Peyer's patch (tissue), 4 donors: ENCODE data around the gene SDC4. TPM values are rescaled to one million over a fixed set of nuclear protein-coding genes. Genes with fewer than 3 reads are reported as not detected.

Source experiments
- DNase-seq, 3 donors: peaks; one replicate each; pipeline ENCODE4 v3.0.0-alpha.2; 2017 to 2019
- H3K27ac ChIP-seq, 4 donors: fragments of 200-600 bp; sonication (generic); one replicate each; pipeline ENCODE4 v1.5.1; 2016 to 2019
- H3K27me3 ChIP-seq, 2 donors: fragments of 200-600 bp; sonication (generic); one replicate each; pipeline ENCODE4 v1.5.1; 2019
- H3K36me3 ChIP-seq, 3 donors: fragments of 200-600 bp; sonication (generic); one replicate each; pipeline ENCODE4 v1.5.1; 2016 to 2019
- H3K4me1 ChIP-seq, 4 donors: fragments of 200-600 bp; sonication (generic); one replicate each; pipeline ENCODE4 v1.5.1; 2016 to 2019
- H3K4me3 ChIP-seq, 4 donors: fragments of 200-600 bp; sonication (generic); 1 replicate in 3 of 4; 2 replicates in 1 of 4; pipeline ENCODE4 v1.5.1; 2016 to 2019; ENCODE audit warnings: mild to moderate bottlenecking in 1 of 4
- H3K9me3 ChIP-seq, 4 donors: fragments of 200-600 bp; sonication (generic); one replicate each; pipeline ENCODE4 v1.5.1; 2016 to 2019; ENCODE audit warnings: mild to moderate bottlenecking in 1 of 4
- POLR2A ChIP-seq, 2 donors: fragments of 450-650 bp; IDR thresholded peaks; one replicate each; pipeline ENCODE4 v1.5.1; 2017; ENCODE audit warnings: antibody characterized with exemption in 2 of 2, mild to moderate bottlenecking in 2 of 2, moderate library complexity in 2 of 2
- total RNA-seq, 4 donors: library from RNA; depleted of rRNA; stranded (reverse); fragments of >200 nt; gene quantifications; one replicate each; pipeline ENCODE4 v1.1.0, GENCODE V29; 2016
- TF ChIP-seq, protein P1 (sequence below), 6 experiments: fragments of 450-650 bp in 4 of 6; fragments of 200-600 bp in 2 of 6; sonication (generic) in 1 of 6; IDR thresholded peaks; one replicate each; pipeline ENCODE4 v1.5.1; 2017 to 2019; ENCODE audit warnings: antibody characterized with exemption in 6 of 6, mild to moderate bottlenecking in 3 of 6, moderate library complexity in 1 of 6

SDC4 gene
- total RNA-seq, 4 donors from 2014 or later = 21.5 to 49.7 (median 32.5) TPM

DNA sequence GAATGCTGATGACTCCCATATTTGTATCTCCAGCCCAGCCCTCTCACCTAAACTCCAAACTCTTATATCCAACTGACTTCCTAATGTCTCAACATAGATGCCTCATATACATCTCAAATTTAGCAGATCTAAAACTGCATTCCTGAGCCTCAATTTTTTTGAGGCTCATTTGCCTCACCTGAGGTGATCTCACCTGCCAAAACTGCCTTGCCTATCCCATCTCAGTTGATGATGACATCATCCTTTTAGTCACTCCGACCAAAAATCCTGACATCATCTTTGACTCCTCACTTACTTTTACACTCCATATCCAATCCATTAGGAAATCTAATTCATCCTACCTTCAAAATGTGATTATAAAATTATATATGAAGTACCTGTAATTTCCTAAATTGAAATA, 68.2 kb downstream of the SDC4 start:
- TF ChIP-seq POLR2A (IDR thresholded peaks at IDR 0.05) = no peak
- TF ChIP-seq, protein P1, sequence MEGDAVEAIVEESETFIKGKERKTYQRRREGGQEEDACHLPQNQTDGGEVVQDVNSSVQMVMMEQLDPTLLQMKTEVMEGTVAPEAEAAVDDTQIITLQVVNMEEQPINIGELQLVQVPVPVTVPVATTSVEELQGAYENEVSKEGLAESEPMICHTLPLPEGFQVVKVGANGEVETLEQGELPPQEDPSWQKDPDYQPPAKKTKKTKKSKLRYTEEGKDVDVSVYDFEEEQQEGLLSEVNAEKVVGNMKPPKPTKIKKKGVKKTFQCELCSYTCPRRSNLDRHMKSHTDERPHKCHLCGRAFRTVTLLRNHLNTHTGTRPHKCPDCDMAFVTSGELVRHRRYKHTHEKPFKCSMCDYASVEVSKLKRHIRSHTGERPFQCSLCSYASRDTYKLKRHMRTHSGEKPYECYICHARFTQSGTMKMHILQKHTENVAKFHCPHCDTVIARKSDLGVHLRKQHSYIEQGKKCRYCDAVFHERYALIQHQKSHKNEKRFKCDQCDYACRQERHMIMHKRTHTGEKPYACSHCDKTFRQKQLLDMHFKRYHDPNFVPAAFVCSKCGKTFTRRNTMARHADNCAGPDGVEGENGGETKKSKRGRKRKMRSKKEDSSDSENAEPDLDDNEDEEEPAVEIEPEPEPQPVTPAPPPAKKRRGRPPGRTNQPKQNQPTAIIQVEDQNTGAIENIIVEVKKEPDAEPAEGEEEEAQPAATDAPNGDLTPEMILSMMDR (IDR thresholded peaks at IDR 0.05) = no peak
- H3K36me3 ChIP-seq = no peaks in the 10 kb centered on the region
- H3K9me3 ChIP-seq = no peaks in the 10 kb centered on the region
- H3K27ac ChIP-seq = no peak overlapping the region
- H3K4me1 ChIP-seq = no peaks in the 10 kb centered on the region
- no peak for DNase-seq
- H3K4me3 ChIP-seq = no peak overlapping the region
- H3K27me3 ChIP-seq = no peaks in the 10 kb centered on the region

DNA sequence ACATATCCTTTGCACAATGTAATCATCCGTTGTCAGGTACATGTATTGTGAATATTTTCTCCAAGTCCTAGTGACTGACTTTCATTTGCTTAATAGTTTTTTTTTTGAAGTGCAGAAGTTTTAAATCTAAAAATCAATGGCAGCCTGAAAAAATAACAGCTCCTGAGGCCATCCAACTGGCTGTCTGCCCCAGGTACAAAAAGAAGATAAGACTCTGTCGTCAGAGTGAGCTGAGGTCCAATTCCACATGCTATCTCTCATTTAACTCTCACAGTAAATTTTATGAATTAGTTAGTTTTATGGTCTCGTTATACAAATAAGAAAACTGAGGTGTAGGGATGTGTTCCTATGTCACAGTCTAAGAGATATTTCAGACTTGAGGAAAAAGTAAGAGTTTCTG, 72.9 kb downstream of the SDC4 start:
- H3K4me3 ChIP-seq = no peak overlapping the region
- H3K9me3 ChIP-seq = no peaks in the 10 kb centered on the region
- TF ChIP-seq, protein P1 (IDR thresholded peaks at IDR 0.05) = no peak
- TF ChIP-seq POLR2A (IDR thresholded peaks at IDR 0.05) = no peak
- H3K27ac ChIP-seq = no peak overlapping the region
- DNase-seq = no peak
- H3K36me3 ChIP-seq = no peaks in the 10 kb centered on the region
- no peaks in the 10 kb centered on the region for H3K27me3 ChIP-seq
- no peaks in the 10 kb centered on the region for H3K4me1 ChIP-seq

Other genes with a start within 250 kb of the SDC4 start
- under 1 TPM in 1 of 4 donors, not detected in 3; 0.27 TPM for gene KCNS1, start 247.3 kb downstream of the SDC4 start, total RNA-seq
- gene WFDC5, start 233.2 kb downstream of the SDC4 start, total RNA-seq = not detected
- not detected for gene WFDC12, start 224.0 kb downstream of the SDC4 start, total RNA-seq
- gene PI3, start 173.5 kb downstream of the SDC4 start, total RNA-seq = 10 to 100 TPM in 2 of 4 donors, 1 to 10 TPM in 1, not detected in 1; 3.4 to 70.2 (median 58.7) TPM
- not detected for gene SEMG1, start 141.4 kb downstream of the SDC4 start, total RNA-seq
- gene SEMG2, start 127.1 kb downstream of the SDC4 start, total RNA-seq = not detected
- 10 to 100 TPM in 3 of 4 donors, 1 to 10 TPM in 1; 8.3 to 28.0 (median 17.8) TPM for gene SLPI, start 93.9 kb downstream of the SDC4 start, total RNA-seq
- not detected for gene RBPJL, start 41.6 kb downstream of the SDC4 start, total RNA-seq
- gene MATN4, start 40.1 kb downstream of the SDC4 start, total RNA-seq = not detected
- 10 to 100 TPM; 23.1 to 62.2 (median 46.9) TPM for gene SYS1, start 14.7 kb upstream of the SDC4 start, total RNA-seq
- not detected for gene TP53TG5, start 29.9 kb upstream of the SDC4 start, total RNA-seq
- 10 to 100 TPM; 62.7 to 75.2 (median 68.0) TPM for gene DBNDD2, start 59.9 kb upstream of the SDC4 start, total RNA-seq
- 100 to 1,000 TPM in 3 of 4 donors, 10 to 100 TPM in 1; 87.5 to 147 (median 113) TPM for gene PIGT, start 67.7 kb upstream of the SDC4 start, total RNA-seq
- 10 to 100 TPM in 1 of 4 donors, 1 to 10 TPM in 2, not detected in 1; 2.1 to 12.4 (median 7.9) TPM for gene WFDC2, start 121.3 kb upstream of the SDC4 start, total RNA-seq
- not detected for gene SPINT3, start 167.2 kb upstream of the SDC4 start, total RNA-seq
- not detected for gene WFDC6, start 191.1 kb upstream of the SDC4 start, total RNA-seq
- gene EPPIN, start 199.0 kb upstream of the SDC4 start, total RNA-seq = not detected
- gene WFDC8, start 230.9 kb upstream of the SDC4 start, total RNA-seq = not detected